Activated CD4-positive, CD25-positive, alpha-beta regulatory T cell treated with anti-CD3 and anti-CD28 coated beads, Interleukin-2, amount 50 U/mL, for 24 hours (primary cell): ENCODE results near the gene HEXIM2.

Source experiments
- ATAC-seq, 2 donors: fragments of 150-1000 bp; cut with Tn5 transposase; one replicate each; pipeline ENCODE4 v1.10.0; 2021; ENCODE audit warnings: mild to moderate bottlenecking in 1 of 2, moderate library complexity in 1 of 2

HEXIM2 gene

DNA sequence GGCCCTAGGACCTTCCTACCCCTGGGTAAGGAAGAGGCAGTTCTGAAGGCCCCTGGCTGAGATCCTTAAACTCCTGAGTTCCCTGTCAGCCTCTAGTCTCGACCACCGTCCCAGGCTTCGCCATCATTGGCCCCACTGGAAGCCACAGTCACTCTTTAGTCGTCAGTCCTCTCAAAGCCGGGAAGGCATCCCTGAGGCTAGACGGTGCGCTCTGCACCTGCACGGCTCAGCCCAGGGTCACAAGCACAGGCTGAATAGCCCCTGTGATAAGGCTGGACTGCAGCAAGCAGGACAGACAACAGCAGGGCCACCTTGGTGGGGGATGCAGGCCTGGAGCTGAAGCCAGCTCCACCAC, 16.7 kb upstream of the HEXIM2 start:
- no peak for ATAC-seq

DNA sequence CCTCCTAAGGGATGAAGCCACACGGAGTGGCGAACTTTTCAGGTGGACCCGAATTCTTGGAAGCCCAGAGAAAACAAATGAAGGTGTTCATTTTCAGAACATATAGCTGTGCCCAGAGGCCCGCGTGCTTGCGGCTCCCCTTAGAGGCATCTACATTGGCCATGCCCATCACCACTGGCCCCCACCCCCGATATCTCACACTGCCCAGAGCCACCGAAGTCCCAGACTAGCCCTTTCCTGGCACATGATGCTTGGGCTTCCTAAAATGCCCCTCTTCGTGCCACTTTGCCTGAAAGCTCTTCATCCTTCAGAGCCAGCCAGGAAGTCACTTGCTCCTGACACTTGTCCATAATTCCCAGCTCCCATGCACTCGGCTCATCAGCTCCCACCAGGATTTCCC, 15.5 kb upstream of the HEXIM2 start:
- no peak for ATAC-seq

DNA sequence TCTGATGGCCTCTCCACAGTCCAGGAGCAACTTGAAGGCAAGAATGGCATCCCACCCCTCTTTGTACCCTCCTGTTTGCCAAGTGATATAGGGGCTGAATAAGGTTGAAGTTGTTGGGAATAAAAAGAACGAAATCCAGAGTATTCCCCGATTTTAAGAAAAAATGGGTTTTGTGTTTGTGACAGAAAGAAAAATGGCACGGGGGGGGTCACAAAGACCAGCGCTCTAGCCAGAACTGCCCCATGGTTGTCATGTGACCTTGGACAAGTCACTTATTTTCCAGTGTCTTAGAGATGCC, 15.1 kb upstream of the HEXIM2 start:
- no peak for ATAC-seq

DNA sequence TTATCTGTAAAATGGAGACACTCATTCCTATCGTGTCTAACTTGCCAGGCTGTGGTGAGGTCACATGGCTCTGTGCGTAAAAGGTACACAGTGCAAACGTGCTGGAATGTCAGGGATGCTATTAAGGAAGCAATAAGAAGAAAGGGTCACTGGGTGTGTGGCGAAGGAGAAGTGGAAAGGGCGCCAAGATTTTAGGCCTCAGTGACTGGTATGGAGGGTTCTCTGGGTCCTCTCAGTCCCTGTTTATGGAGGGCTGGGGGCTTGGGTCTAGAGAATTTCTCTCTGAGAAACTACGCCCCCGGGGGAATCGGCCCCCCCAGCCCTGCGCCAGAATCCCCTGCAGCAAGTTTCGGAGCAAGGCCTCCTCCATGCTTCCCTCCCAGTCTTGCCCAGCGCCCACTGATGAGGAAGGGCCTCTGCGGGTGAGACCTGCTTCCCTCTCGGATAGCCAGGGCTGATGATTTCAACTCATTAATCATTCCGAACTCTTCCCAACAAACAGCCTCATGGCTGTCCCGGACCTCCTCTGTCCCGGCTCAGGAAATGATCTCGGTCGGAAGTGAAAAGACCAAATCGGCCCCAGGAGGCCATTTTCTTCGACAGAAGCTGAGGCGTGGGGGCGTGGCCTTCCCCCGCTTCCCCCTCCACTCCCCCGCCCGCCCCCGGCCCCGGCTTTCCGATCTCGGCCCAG, 14.6 kb upstream of the HEXIM2 start:
- peak in 1 of 2 donors; percentile 0 for ATAC-seq

DNA sequence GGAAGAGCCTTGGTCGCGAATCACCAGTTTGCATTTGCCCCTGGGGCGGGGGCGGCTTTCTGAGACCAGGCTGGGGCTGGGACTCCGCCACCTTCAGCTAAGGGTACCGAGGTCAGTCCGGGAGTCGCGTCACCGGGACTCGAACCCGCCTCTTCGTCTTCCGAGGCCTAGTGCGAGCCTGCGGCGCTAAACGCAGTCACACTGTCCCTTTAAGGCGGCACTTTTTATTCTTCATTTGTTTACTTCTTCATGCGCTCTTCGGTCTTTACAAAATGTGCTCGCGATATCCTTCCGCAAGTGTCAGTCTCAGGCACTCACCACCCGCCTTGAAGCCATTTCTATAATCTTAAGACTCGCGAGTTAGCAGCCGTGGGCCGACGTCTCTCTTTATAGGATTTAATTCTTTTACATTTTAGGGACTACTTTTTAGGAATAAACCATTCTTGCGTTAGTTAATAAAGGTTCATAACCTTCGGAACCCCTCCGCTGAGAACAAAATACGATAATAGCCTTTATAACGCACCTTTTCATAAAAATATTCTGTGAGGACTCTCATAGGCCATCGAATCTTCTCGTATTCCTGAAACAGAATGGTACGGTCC, 14.0 kb upstream of the HEXIM2 start:
- ATAC-seq, result peak; percentile 42 to 49

DNA sequence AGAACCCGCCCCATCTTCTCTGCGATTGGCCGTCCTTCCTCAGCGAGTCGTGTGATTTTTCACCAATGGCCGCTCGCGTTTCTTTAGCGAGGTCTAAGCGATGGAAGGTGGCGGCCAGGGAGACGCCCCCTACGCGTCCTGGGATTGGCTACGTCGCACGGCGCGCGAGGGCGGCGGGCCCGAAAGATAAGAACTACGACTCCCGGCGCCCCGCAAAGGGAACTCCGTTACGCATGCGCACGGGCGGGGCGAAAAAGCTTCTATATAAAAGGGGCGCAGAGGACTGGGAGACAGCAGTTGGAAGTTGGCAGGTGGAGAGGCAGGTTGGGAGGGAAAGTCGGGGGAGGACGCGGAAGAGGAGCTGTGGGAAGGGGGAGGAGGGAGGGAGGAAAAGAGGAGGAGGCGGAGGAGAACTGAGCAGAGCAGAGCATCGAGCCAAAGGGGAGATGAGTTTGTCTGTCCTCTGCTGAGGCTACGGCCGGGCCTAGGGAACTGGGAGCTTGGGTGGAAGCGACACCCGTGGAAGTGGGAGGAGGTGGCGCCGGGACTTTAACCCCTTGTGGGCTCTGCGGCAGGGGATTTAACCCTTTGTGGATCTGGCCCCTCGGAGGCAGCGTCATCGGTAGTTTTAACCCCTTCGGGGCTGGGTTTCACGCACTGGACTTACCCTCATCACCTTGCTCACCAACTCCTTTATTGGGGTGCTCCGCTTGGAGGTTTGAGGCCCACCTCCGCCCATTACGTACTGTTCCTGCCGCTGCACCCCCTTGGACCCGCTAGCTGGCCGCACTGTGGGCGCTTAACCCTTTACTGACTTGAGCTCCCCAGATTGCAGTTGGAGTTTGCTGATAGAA, 13.3 kb upstream of the HEXIM2 start, which contains the start of gene HEXIM1:
TSS of gene HEXIM1 (plus strand) at position 293 of the 854 bp plus-strand sequence. CDS start 716 bp downstream, outside the sequence.
- peak; percentile 82 to 84 for ATAC-seq

DNA sequence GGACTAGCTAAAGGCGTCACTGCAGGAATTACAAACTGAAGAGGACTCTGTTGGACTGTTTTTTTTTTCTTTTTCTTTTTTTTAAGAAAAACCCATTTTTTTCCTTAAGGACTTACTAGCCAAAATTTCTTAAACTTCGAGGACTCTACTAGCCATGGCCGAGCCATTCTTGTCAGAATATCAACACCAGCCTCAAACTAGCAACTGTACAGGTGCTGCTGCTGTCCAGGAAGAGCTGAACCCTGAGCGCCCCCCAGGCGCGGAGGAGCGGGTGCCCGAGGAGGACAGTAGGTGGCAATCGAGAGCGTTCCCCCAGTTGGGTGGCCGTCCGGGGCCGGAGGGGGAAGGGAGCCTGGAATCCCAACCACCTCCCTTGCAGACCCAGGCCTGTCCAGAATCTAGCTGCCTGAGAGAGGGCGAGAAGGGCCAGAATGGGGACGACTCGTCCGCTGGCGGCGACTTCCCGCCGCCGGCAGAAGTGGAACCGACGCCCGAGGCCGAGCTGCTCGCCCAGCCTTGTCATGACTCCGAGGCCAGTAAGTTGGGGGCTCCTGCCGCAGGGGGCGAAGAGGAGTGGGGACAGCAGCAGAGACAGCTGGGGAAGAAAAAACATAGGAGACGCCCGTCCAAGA, 12.5 kb upstream of the HEXIM2 start:
- peak; percentile 17 to 33 for ATAC-seq

DNA sequence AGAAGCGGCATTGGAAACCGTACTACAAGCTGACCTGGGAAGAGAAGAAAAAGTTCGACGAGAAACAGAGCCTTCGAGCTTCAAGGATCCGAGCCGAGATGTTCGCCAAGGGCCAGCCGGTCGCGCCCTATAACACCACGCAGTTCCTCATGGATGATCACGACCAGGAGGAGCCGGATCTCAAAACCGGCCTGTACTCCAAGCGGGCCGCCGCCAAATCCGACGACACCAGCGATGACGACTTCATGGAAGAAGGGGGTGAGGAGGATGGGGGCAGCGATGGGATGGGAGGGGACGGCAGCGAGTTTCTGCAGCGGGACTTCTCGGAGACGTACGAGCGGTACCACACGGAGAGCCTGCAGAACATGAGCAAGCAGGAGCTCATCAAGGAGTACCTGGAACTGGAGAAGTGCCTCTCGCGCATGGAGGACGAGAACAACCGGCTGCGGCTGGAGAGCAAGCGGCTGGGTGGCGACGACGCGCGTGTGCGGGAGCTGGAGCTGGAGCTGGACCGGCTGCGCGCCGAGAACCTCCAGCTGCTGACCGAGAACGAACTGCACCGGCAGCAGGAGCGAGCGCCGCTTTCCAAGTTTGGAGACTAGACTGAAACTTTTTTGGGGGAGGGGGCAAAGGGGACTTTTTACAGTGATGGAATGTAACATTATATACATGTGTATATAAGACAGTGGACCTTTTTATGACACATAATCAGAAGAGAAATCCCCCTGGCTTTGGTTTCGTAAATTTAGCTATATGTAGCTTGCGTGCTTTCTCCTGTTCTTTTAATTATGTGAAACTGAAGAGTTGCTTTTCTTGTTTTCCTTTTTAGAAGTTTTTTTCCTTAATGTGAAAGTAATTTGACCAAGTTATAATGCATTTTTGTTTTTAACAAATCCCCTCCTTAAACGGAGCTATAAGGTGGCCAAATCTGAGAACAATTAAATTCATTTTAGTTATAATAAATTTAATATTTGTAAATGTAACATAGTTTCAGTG, 11.7 kb upstream of the HEXIM2 start:
- no peak for ATAC-seq

DNA sequence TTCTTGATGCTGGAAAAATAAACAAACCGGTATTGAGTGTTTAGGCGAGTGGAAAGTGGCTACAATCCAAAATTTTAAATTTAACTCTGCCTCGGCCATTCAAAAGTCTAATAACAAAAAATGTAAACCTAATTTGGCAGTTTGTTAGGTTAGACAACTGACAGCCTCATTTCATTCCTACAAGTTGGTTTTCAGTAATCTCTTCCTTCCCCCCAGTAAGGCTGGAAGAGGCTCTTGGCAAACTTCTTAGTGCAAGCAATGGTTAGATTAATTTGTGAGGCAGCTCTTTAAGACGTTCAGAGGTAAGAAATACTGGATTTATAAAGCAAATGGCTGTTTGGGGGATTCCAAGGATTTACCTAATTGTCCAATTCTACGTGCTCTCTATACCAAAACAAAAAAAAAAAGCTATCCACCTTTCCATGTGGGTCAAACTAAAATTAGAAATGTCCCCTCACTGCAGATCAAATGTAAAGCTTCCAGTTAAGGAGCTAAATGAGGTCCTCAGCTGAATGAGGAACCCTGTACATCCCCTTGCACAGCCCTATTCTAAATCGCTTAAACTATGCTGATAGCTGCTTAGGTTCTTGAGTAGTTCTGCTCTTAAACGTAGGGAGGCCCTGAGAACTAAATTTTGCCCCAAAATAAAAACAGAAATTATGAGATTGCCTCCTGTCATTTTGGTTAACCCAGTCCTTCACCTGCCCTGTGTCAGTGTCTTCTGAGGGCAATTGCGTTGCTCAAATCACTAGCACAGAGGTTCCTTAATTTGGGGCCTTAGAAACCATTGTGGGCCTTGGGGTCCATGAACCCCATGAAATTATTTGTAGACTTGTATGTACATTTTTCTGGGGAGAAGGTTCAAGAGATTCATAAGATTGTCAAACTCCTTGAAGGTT, 10.5 kb upstream of the HEXIM2 start:
- ATAC-seq, result no peak

DNA sequence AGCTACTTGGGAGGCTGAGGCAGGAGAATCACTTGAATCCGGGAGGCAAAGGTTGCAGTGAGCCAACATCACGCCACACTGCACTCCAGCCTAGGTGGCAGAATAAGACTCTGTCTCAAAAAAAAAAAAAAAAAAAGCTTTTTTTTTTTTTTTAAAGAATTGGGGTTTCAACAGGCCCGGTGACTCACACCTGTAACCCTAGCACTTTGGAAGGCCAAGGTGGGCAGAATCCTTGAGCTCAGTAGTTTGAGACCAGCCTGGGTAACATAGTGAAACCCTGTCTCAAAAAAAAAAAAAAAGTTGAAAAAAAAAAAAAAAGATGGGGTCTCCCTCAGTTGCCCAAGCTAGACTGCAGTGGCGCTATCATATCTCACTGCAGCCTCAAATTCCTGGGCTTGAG, 6.6 kb upstream of the HEXIM2 start:
- peak in 1 of 2 donors; percentile 32 for ATAC-seq

DNA sequence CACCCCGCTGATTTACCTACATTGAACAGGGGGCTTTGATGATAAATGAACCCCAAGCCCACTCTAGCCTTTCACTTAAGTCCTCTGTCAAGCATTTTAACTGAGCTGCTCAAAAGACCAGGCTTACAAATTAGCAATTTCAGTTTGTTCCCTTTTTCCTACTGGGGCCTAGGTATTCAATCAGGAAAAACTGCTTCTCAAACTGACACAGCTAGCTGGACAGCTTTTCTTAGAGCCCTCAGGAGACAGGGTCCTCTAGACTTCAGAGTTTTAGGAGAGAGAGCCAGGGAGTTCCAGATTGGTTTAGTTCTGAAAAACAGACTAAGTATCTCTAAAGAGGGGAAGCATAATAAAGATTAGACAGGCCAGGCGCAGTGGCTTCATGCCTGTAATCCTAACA, 6.2 kb upstream of the HEXIM2 start:
- no peak for ATAC-seq

DNA sequence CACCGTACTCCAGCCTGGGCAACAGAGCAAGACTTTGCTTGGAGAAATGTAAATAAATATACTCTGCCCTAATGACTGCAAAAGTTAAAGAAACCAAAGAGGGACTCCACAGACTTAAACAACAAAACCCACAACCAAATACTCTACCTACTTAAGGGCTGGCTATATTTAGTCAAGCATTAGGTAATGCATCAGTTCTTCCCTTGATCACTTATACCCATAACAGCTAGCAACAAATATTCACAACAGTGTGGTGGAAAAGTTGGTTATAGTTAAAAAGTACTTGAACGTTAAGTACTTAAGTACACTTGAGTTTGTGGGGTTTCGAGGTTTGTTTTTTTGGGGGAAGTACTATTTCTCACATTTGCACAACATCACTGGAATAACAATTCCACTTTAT, 5.4 kb upstream of the HEXIM2 start:
- no peak for ATAC-seq

DNA sequence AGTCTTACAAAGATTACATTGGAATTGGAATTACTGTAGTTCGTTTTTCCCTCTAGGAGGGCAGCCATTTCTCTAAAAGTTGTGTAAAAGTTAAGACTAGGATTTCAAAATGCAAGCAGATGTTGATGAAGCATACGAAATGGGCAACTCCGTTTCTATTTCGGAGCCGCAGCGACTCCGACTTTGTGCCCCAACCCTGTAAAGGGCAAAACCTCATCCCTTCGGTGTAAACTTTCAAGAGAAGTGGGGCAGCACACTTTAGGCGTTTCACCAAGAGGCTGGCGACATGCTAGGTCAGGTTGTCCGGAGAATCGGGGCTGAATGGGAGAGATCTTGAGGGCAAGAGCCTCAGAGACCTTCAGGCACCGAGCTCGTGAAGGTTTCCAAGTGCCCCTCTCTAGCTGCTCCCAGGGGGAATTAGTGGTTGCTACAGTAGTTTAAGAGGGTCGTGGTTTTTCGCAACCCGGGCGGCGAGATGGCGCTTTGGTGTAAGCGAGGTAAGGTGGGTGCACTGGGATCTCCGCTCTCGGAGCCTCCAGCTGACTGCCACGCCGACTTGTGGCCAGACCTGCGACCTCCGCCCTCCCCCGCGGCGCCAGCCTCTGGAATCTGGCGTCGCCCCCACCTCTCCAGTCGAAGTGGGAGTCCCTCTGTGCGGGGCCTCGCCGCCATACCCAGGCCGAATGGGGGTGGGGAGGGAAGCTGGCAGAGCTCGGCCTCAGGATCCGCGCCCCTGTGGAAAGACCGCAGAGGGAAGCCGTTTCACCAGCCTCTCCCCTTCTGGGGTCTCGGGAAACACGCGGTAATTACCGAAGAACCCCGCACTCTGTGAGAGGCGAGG, 1.0 kb upstream of the HEXIM2 start:
- ATAC-seq, result peak; percentile 11 to 27

DNA sequence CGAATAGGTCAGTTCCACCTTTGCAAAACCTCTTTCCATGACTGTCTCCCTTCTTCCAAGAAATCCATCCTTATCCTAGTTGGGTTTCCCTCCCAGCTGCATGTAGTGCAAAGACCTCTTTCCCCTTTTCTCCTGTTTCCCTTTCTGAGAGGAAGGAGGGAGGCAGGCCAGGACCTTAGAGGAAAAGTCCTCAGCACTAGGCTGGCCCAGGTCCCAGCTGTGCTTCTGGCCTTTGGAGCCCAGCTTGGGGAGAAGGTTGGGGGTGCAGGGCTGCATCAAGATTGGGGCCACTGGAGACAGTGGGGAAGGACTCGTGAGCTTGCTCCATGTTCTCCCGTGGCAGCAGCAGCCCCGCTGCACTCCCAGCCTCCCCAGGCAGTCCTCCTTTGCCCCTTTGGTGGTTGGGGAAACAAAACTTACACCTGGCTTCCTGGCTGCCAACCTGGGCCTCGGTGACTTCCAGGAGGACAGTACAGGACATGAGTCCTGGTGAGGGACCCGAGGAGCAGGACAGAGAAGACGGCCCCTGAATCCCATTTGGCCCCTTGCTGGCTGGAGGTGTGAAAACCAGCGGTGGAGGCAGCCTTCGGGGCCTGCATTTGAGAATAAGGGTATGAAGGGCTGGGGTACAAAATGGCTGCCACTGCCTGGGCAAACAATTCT, 481 bp downstream of the HEXIM2 start:
- no peak for ATAC-seq

DNA sequence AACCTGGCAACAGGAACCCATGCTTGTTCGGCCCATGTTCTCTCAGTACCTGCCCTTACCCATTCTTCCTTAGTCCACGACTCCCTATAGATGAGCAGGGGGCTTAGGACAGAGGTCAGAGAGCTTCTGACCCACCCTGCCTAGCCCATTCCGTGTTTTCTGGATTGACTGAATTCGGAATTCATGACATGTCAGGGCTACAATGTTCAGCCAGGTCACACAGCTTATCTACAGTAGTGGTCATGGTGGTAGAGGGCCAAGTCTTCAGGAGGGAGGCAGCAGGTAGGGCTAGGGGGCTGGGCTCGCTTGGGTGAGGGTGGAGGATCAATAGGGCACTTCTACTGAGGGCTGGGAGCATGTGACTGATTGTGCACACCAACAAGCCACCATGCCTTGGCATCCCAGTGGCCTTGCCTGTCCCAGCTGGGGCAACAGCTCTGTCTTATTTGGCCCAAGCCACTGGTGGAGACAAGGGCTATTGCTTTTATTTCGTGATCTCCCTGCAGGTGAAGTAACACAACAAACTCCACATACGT, 3.1 kb downstream of the HEXIM2 start:
- no peak for ATAC-seq

DNA sequence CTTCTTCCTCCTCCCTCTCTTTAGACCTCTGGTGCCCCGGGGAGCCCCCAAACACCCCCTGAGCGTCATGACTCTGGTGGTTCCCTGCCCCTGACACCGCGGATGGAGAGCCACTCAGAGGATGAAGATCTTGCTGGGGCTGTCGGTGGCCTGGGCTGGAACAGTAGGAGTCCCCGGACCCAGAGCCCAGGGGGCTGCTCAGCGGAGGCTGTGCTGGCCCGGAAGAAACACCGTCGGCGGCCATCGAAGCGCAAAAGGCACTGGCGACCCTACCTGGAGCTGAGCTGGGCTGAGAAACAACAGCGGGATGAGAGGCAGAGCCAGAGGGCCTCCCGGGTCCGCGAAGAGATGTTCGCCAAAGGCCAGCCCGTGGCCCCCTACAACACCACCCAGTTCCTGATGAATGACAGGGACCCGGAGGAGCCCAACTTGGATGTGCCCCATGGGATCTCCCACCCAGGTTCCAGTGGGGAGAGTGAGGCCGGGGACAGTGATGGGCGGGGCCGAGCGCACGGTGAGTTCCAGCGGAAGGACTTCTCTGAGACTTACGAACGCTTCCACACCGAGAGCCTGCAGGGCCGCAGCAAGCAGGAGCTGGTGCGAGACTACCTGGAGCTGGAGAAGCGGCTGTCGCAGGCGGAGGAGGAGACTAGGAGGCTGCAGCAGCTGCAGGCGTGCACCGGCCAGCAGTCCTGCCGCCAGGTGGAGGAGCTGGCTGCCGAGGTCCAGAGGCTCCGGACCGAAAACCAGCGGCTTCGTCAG, 7.5 kb downstream of the HEXIM2 start:
- no peak for ATAC-seq

DNA sequence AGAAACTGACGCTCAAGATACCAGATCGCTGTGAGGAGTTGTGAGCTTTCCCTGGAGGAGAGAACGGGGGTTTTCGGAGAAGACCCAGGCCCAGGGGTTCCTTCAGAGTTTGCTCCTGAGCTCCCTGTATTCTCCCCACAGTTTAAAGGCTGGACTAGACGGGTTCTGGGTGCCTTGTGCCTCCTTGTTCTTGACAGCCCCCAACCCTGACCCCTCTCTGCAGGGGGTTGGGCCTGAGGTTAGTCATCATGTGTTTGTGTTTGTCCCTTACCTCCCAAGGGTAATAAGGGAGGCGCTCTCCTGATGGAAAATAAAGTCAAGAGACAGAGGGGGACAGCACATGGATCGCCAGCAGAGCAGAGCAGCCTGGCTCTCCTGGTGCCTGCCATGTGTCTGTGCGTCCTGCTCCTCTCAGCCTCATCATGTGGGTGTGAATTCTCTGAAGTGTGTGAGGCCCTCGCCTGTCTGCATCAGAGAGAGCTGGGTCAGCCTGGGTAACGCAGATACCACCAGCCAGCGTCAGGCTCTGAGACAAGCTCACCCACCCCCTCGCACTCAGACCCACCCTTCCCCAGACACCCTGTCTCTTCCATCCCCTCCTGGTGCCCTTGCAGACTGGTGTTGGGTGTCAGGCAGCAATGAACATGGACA, 8.7 kb downstream of the HEXIM2 start:
- no peak for ATAC-seq

DNA sequence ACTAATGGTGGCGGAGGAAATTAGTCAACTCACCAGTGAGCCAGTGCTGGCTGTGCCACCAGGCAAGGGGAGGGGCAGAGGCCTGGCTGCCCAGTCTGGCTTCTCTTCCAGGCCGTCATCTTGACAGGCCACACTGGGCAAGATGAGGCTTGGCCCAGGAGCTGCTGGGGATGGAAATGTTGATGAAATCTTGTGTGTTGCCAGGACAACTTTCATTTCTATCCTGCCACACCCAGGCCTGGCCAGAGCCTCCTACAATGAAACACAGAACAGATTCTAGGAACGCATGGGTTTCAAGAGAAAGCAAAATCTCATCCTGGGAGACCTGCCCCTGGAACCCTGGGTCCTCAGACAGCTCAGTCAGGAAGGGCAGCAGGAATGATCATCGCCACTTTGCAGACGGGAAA, 9.3 kb downstream of the HEXIM2 start:
- no peak for ATAC-seq
